GM18526 (cell line): ENCODE measurements around the gene DHRS7C.

Source experiments
- POLR2A ChIP-seq: IDR thresholded peaks from 3 replicates; pipeline ENCODE4 v1.6.1; 2011; ENCODE audit not compliant: insufficient read length; ENCODE audit errors: extremely low read depth

Gene DHRS7C

DNA sequence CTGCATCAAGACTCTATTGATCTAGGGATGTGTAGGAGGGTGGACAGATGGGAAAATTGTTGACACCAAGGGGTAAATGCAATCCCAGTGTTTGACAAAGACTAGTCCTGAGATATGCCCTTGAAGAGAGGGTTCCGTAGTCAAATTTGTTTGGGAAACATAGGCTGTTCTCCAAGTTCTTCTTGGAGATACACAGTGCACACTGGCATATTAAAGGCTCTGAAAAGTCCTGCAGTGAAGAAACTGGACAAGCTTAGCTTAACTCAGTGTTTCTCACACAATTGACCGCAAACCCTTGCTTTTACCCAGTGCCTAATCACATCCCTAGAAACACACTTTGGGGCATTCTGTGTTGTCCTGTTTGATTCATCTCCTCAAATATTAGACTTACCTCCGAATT is 10.8 kb downstream of the DHRS7C start:
- no peak for TF ChIP-seq POLR2A

DNA sequence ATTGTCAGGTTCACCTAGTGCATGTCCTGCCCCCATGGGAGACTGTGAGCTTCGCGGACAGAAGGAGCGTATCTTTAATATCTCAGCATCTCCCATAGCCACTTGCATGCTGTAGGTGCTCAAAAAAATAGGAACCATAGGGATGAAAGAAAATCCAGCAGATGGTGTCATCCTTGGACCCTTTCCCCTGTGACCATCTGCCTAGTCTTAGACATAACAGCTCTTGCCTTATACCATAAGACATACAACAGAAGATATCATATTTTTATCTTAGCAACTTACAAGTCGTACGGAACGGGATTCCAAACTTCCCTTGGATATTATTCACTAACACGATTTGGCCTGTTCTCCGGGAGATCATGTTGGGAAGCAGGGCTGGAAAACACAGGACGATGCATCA is 14.5 kb downstream of the DHRS7C start:
- no peak for TF ChIP-seq POLR2A

DNA sequence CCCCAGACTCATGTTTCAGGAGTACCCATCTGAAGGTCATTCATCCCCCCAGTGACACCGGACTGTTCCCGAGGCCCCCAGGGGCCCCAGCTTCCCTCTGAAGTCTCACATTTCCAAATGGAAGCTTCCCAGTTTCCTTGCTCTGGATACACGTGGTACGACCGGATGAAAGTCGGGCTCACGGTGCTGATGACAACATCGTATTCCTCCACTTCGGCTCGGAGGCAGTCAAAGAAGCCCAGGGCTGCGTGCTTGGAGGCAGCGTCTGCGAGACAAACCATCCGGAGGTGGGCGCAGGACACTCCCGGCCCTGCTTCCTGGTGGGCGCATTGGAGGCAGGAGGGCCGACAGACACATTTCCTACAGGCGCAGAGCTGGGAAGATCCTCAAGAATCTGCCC is 18.7 kb downstream of the DHRS7C start:
- TF ChIP-seq POLR2A = no peak

DNA sequence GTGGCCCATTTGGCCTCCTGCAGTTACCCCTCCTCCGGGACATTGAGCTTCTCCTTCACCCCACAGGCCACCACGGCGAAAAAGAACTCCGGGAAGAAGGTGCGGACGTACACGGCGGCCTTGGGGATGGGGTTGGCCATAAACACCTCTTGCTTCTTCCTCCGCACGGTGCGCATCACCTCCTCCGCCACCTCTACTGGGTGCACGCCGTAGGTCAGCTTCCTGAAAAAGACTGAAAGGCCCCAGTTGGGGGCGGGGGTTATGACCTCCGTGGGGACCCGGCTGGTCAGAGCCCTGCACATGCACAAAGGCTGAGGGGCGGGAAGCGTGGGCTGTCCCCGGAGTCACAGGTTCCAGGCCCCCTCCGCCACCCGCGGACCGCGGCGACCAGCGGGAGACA is 19.9 kb downstream of the DHRS7C start:
- no peak for TF ChIP-seq POLR2A

DNA sequence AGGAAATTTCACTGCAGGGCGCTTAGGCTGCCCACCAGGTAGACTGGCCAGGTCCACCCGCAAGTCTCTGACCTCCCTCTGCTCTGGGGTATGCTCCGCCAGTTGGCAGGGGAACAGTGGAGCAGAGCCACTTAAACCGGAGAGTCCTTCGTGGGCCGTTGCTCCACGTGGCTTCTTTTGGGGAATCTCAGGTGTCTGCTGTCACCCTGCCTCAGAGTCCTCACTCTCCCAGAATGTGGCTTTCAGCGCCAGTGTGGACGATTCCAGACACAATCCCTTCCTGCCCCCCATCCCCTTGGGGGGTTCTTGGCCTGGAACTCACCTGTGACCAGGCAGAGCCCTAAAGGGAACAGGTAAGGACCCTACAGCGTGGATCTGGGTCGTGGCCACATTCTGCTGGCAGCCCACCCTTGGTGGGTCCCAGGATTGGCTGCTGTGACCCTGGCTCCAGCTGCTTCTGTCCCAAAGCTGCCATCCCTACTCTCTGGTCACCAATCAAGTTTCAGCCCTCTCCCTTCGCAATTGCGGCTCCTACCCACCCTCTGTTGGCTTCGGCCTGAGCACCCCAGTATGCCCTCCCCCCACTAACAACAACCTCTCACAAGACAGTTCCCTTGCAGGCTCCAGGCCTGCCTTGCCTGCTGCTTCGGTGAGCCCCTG is 22.2 kb downstream of the DHRS7C start:
- TF ChIP-seq POLR2A = no peak

DNA sequence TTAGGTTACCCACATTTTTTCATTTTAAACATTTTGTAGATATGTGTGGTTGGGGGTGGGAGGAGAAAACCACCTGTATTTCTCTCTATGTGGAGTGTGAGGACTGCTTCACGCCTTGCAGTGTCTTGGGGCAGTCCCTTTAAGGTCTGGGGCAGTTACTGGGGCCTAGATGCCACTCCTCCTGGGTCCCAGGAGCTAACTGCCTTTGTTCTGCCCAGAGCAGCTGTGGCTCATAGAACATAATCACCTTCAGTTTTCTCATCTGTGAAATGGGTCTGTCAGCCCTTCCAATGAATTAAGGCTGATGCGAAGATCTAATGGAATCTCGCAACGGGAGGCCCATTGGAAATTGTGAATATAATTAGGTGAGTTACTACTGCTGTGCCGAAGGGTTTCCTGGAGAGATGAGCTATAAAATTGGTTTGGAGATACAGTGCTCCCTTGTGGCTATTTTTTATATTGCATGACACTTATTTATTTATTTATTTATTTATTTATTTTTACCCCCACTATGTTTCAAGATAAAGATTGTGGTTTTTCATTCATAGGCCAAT is 22.9 kb downstream of the DHRS7C start:
- no peak for TF ChIP-seq POLR2A

DNA sequence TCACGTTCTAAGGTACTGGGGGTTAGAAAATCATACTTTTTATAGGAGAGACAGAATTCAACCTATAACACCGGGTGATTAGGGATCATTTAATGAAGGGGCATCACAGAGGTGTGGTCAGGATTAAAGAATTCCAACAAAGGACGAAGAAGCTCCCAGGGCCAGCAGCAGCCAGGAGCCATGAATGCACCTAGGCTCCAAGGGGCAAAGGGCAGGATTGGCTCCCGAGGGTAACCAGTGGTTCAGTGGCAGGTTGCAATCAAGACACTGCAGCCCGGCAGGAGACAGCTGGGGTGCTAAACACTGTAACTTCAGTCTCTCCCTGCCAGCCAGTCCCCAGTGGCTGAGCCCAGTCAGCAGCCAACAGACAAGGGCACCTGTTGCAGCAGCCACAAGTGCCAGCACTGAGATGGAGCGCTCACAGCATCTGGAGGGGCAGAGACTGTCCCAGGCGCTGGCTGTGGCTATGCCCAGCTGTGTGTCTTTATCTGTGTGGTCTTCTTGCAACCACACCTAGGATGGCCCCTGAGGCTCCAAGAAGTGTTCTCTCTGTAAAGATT is 23.9 kb downstream of the DHRS7C start:
- TF ChIP-seq POLR2A = no peak

DNA sequence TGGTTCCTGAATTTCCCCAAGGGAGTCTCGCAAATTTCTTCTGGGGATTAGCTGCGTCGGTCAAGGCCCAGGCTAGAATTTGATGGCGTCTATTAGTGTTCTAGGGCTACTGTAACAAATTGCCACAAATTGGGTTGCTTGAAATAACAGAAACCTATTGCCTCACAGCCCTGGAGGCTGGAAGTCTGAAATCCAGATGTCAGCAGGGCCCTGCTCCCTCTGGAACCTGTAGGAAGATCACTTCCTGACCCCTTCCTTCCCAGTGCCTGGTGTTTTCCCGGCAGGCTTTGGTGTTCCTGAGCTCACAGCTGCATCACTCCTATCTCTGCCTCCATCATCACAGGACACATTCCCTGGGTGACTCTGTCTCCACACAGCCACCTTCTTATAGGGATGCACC is 24.4 kb downstream of the DHRS7C start:
- TF ChIP-seq POLR2A = no peak

DNA sequence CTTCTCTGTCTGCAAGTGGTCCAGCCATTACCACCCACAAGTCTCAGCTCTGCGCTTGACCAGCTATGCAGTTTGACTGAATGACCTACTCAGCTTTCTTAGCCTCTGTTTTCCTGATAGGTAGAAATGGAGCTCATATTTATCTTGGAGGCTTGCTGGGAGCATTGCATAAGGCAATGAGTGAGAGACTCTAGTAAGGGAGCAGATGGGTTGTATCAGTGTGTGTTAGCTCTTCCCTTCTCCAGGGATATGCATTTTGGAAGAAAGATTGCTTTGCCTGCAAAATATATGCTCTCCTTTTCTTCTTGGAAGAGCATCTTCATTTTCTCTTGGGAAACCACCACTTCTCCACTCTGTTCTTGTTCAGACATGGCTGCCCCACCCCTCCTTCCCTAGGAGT is 26.1 kb downstream of the DHRS7C start:
- no peak for TF ChIP-seq POLR2A

DNA sequence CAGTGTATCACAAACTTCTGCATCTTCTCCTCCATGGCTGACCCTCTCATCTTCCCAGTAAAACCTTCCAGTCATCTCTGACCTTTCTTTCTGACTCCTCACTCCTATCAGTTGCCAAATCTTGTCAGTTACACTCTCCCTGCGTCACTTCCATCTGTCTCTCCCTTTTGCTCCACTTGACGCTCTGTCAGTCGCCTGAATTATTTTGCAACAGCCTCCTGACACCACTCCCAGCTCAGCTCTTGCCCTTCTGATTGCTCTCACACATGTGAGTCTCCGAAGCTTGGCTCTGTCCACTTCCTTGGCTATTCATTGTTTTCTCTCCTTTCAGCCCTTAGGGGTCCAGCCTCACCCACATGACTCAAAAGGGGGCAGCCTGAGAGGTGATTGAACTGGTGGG is 27.7 kb downstream of the DHRS7C start:
- no peak for TF ChIP-seq POLR2A

DNA sequence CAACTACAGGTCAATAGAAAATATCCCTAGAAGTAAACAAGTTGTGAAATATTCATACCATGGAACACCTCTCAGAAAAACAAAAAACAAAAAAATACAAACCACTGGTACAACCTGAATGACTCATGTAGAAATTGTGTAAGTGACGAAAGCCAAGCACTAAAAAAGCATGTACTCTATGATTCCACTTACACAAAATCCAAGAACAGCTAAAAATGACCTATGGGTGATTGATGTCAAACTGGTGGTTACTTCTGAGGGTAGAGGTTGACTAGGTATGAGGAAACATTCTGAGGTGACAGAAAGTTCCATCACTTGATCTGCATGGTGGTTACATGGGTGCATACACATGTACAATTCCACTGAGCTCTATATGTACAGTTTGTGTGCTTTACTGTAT is 31.1 kb downstream of the DHRS7C start:
- TF ChIP-seq POLR2A = no peak

DNA sequence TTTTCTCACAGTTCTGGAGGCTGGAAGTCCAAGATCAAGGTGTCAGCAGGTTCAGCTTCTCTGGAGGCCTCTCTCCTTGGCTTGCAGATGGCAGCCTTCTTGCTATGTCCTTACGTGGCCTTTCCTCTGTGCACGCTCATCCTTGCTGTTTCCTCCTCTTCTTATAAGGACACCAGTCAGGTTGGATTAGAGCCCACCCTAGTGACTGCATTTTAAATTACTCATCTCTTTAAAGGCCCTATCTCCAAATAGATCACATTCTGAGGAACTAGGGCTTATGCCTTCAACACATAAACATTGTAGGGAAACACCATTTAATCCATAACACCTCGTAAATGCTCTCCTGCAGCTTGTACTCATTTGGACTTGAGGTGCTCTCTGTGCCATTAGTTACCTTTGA is 36.3 kb downstream of the DHRS7C start:
- no peak for TF ChIP-seq POLR2A

DNA sequence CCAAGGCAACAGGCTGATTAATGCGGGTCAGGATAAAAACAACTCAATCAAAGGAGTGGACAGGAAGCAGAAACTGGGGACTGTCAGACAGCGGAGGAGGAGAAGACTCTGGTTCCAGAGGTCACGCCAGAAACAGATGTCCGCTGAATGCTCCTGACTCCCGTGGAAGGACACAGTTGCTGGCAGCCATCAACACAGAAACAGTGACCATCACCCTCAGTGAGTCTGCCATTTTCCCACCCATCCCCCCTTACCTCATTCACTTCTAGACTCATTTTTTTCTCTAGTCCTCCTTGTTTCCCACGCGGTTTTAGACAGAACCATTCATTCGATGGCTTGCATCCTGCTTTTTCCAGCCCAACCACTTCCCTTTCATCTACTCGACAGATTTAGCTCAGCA is 40.9 kb downstream of the DHRS7C start:
- TF ChIP-seq POLR2A = no peak

DNA sequence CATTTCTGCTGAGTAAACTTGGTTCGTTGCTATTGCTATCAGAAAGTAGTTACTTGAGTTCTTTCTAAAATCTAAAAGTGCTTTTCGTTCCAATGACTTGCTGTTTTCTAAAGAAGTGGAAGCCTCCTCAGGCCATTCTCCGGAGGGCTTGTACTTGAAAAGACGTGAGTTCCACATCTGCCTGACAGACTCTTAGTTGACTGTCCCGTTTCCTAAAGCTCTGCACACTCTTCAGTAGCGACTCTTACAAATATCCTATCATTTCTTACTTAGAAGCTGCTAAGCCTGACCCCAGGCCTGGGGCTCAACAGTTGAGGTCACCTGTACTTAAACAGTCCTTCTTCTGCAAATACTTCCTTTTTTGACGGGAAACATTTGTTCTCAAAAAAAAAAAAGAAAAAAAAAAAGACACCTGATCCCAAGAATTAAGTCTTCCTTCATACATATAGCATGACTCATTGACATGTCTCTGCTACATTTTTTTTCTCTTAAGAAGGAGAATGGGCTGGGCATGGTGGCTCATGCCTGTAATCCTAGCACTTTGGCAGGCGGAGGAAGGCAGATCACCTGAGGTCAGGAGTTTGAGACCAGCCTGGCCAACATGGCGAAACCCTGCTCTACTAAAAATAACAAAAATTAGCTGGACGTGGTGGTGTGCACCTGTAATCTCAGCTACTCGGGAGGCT is 61.5 kb downstream of the DHRS7C start:
- no peak for TF ChIP-seq POLR2A

DNA sequence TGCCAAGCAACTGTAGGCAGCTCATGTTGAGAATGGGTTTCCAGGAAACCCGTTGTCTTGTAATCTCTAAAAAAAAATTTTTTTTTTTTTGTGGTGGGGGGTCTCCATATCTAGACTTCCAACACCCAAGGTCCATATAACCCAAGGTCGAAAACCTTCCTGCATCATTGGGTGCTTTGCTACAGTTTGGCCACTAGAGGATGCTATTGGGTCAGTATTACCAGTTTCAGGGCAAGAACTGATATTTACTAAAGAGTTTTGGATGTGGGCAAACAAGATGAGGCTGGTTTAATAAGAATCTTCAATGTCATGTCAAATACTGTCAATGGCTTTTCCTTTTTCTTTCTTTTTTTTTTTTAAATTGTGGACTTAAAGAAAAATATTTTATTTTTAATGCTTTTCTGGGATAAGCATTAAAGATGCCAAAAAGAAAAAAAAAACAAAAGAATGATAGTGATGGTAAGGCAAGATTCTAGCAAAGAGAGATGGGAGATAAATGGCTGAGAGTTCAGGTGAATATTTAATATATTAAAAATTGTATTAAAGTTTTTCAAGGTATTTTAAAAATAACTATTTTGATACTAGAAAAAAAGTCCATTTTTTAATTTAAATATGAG is 62.2 kb downstream of the DHRS7C start:
- no peak for TF ChIP-seq POLR2A

DNA sequence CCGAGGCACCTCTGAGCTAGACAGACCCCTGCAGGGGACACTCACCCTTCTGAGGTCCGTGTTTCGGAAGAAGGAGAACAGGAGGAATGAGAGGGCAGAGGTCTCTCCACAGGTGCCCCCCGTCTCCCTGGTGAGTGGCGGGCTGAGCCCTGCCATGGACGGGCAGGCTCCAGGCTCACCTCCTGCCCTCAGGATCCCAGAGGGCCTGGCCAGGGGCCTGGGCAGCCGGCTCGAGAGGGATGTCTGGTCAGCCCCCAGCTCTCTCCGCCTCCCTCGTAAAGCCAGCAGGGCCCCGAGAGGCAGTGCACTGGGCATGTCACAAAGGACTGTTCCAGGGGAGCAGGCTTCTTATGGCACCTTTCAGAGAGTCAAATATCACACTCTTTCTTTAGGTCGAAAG is 62.8 kb downstream of the DHRS7C start:
- no peak for TF ChIP-seq POLR2A
